NOMO-1 (cell line): ENCODE results near the gene SHISA8.
"Not testable (repeated sequence)": the region's sequence is repeated elsewhere in the genome, so short reads cannot be mapped to it uniquely, and the experiment has no call there.

ENCODE experiments used
- DNase-seq, 2 experiments: peaks; one replicate each; lab custom pipeline; 2025; ENCODE audit not compliant: unreplicated experiment in 2 of 2; lab: John Stamatoyannopoulos, UW

Gene SHISA8

DNA sequence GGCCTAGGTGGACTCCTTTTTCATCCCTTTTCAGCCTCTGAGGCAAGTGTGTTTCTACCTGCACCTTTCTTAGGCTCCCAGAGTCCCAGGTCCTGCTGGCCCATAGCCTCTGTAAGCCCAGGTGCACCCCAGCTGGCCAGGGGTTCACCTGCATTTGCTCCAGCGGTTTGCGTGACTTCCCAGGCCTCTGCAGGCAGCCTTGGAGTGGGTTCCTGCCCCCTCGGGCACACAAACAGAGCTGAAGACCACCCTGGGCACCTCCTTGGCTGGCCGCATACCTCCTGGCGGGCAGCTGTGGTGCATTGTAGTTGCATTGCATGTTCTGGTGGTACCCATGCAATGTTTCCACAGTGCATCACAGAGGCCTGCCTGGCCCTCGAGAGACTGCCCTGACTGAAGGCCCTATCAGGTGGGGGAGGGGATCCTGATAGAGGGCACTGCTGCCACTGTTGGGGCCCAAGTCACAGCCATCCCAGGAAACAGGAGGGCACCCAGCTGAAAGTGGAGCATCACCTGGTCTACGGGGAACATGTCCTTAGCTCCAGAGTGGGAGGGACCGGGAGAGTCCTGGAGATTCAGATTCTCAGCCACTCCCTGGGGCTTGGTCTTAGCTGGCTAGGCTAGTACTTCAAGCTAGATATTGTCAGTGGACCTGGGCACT lies 14.1 kb downstream of the SHISA8 start:
- no peak for DNase-seq

DNA sequence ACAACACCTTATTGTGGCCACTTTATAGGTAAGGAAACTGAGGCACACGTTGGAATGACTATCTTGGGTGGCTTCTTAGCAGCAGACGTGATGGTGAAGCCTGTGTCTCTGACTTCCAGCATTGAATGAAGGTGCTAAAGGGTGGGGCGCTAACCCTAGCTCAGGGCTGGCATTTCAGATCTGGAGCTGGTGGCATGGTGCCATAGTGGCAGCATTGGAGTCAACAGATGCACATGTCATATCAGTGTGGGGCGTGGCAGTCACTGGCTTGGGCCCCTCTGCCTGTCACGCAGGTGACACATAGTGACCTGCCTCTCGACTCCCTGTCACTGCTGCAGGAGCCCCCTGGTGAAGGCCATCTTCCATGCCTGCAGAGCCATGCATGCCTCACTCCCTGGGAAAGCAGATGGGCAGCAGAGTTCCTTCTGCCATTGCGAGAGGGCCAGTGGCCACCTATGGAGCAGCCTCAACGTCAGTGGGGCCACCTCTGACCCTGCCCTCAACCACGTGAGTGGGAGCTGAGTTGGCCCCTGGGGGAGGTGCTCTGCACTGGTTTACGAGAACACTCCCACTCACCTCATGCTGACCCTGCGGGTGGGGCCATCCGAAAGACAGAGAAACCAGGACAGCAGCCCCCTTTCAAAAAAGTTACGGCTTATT lies 14.8 kb downstream of the SHISA8 start:
- no peak for DNase-seq

DNA sequence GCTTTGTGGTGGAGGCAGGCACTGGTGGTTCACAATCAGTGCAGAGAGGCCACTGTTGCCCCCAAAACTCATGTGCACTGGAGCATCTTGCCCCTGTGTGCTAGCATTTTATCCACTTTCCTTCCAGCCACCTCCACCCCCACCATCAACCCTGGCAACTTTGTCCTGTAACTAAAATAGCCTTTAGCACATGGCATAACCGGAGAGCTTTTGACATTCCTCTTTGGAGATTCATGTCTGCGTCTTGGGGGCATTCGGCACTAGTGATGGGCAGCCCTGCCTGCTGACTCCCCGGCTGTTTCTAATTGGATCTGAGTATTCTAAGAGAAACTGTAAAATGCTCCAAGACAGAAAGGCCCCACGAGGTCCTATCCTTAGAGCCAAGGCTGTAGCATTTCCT lies 15.8 kb downstream of the SHISA8 start:
- DNase-seq: no peak

DNA sequence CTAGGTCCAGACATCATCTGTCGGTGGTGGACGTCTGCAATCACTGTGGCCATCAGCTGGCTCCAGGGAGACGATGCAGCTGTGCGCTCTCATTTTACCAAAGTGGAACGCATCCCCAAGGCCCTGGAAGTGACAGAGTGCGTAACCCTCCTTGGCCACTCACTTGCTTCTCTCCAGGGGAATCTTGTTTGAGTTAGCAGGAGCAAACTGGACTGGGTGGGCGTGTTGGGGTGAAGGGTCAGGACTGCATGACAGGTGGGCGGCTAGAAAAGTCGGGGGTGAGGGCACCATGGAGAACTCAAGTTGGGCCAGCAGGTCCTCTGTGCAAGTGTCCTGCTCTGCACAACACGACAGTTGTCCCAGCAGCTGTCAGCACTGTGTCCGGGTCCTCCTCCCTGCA lies 16.2 kb downstream of the SHISA8 start:
- DNase-seq: no peak

DNA sequence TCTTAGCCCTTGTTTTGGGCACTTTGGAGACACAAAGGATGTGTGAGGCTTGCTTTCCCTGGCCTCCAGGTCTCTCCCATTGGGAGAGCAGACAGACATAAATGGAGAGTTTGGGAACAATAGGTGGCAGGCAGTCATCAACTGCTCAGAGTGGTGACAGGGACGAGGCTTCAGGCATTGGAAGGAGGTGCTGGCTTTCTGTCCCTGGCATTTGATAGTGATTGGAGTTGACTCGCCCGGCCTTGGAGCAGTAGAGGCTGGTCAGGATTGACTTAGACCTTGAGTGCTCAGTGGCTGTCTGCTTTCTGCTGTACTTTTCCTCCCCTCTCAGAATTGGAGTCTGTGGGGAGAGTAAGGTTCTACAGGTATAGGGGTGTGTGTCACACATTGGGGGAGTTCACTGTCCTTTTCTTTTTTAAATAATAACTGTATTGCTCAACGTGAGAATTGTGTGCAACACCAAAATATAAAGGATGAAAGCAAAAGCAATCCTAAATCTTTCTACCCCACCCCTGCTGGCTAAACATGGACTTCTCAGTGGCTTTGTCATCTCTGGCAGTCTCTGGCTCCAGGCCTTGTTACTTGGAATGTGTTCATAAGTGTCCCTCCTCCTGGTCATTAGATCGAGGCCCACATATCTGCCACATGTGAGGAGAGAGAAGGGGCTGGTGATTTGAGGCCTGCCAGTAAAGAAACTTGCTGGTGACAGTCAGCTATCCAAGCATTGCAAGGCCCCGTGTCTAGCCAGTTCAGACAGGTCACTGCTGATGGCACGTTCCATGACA lies 21.1 kb downstream of the SHISA8 start:
- no peak for DNase-seq

DNA sequence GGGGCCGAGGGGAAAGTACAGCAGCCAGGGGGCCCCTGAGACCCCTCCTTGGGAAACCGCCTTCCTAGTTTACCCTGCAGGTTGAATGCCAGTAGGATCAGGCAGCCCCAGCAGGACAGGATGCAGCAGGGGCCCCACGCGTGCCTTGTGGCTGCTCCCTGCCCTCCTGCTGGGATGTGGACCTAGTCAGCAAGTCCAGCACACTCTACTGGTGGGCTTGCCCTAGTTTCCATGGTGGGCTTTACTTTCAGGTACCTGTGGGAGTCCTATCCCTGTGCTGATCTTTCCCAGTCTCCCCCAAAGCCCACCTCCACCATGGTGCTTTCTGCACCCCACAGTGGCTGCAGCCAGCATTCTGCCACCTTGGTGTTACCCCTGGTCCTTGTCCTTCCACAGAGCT lies 22.2 kb downstream of the SHISA8 start:
- no peak for DNase-seq

DNA sequence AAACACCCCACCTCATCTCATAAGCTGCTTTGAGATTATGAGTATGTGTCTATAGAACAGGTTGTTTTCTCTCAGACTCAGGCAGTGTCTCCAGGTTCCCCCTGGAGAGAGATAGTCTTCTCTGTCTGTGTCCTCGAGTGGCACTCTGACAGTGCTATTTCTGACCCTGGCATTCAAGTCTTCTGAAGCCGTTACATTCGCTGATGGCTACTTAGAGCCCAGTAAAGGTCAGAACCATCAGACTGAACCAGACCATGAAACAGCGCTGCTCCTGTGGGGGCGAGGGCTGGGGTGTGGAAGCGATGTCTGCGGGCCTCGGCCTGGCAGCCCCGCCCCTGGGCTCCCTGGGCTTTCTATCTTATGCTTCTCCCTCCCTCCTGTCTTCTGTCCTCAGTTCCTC lies 23.5 kb downstream of the SHISA8 start:
- no peak for DNase-seq

DNA sequence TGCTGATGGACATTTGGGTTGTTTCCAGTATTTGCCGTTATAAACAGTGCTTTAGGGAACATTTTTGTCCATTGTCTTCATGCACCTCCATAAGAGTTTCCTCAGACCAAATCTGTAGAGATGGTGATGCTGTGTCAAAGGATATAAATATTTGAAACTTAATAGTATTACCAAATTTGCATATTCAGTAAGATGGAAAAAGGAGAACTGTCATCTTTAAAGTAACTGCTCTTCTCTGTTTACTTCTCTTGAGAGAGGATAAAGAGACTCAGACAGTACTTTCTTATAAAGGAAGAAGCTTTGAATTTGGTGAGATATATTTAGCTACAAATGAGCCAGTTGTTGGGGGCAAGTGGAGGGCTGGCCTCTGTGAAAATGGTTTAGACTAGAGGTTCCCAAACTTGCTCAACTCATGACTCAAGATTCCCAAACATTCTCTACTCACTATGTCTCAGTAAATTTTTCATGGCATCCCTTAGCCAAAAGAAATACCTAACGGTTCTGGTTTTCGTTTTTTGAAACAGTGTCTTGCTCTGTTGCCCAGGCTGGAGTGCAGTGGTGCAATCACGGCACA lies 26.2 kb downstream of the SHISA8 start:
- no peak for DNase-seq

DNA sequence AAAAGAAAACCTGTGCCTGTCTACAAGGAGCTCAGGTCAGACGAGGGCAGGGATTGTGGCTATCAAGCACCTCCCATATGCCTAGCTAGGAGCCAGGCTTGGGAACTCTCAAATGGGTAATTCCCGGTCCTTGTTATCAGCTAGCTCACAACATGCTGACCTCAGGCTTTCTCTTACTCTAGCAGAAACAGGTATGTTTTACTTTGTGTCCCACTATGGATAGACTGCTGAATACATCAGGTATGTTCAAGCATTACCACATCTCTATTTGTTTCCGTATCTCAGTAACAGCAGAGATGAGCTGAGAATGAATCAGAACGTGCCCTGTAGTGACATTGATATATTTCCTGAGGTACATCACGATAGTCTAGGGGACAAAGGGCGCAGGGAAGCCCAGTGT lies 29.4 kb downstream of the SHISA8 start:
- no peak for DNase-seq

DNA sequence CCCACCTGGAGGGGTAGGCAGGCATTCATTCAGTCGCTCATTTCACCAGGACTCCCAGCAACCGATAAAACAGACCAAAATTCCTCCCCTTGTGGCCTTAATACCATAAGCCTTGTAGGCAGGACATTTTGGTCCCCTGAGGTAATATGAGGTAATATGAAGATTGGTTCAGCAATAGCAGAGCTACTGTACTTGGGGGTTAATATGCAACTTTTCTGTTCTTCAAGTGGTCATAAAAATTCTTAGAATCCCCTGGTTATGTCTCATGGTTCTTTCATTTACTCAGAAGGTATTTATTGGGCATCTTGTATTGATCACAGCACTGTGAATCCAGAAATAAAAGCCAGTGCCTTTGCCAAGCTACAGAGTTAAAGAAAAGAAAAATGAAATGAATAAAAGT lies 29.8 kb downstream of the SHISA8 start:
- no peak for DNase-seq

DNA sequence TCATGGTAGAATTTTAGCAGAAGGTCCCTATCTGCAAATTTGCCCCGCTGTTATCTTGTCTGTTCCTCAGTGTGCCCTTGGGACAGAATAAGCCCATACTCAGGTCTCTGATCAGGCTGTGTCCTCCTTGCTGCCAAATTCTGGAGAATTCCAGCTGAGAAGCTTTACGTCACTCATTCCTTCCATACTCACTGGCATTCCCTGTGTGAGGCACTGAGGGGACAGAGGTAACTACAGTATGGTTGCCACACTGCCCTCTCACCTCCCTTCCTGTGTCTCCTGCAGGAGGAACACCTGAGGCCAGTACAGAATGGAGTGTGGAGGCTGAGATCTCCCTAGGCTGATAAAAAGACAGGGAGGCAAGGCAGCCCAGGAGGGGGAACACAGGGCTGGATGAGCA lies 31.5 kb downstream of the SHISA8 start:
- DNase-seq: no peak

DNA sequence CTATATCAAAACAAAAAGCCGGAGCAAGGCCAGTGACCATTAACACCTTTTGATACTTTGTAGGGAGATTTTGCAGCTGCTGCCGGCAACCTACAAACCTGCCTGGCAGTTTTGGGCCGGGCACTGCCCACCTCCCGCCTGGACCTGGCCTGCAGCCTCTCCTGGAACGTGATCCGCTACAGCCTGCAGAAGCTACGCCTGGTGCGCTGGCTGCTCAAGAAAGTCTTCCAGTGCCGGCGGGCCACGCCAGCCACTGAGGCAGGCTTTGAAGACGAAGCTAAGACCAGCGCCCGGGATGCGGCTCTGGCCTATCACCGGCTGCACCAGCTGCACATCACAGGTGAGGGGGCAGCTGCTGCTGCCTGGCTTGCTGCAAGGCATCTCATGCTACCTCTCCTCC lies 34.2 kb downstream of the SHISA8 start:
- no peak for DNase-seq

DNA sequence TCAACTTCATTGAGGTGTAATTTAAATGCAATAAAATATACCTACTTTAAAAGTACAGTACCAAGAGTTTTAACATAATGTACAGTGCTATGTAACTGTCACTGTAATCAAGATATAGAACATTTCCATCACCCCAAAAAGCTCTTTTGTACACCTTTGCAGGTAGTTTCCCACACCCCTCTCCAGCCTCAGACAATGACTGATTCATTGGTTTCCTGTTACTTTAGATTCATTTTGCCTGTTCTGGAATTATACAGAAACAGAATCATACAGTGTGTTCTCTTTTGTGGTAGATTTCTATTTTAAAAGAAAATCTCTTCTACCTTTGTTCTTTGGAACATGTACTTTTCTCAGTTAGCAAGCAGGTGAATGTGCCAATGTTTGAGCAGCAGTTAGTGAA lies 38.2 kb downstream of the SHISA8 start:
- no peak for DNase-seq

DNA sequence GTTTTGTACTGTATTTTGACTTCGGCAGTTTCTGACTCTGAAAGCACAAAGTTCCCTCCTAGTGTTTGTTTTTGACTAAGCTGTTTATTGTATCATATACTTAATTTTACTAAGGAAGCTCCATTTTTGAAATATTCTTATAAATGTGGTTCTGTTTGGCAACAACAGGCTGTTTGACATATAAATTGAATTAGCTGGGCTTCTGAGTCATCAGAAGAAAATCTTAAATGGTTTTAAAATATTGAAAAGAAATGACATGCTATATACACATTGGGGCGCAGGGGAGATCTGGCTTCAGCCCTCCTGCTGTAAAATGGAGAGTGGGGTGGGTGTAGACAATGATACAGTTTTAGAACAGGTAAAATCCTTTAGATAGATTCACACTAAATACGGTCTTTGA lies 38.6 kb downstream of the SHISA8 start:
- no peak for DNase-seq

DNA sequence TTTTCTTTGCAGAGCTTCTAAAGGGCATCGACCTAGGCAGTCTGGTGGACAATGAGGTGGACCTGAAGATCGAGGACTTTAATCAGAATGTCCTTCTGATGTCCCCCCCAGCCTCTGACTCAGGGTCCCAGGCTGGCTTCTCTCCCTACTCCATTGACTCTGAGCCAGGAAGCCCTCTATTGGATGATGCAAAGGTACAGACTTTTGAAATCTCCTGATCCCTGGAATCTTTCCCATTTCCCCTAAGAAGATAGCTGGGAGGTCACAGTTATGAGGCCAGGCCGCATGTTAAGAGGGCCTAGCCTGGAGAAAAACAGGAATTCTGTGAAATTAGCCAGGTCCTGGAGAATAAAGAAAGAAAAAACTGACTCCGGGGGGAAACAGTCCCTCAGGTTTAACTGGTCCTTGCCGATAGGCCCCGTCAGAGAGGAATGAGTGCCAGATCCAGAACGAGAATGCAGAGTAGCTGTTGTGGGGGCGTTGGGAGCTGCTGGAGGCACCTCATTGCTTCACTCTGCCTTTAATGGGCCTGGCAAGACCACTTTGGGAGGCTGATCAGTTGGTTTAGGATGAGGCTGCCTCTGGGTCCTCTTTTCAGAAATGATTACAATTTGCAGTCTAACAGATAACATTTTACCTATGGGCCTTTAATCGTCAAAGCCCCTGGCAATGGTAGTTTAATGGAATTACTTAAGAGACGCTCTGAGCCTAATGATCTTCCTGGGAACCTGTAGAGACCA lies 39.2 kb downstream of the SHISA8 start:
- no peak for DNase-seq

DNA sequence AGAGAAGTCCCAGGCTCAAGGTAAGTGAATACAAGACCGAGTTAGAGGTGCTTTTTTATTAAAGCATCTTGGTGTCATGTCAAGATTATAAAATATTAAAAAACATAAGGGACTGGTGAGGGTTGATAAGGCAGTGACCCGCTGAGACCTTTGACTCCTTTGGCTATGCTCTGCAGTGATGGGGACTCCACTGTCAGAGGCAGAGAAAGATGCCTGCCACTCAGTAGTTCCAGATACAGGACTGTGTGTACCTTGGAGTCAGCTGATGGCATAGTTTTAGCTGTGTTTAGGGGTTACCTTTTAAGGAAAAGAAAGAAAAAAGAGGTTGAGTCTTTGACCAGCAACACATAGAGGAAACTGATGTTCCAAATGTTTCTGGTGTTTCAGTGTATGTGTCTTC lies 40.8 kb downstream of the SHISA8 start:
- no peak for DNase-seq

DNA sequence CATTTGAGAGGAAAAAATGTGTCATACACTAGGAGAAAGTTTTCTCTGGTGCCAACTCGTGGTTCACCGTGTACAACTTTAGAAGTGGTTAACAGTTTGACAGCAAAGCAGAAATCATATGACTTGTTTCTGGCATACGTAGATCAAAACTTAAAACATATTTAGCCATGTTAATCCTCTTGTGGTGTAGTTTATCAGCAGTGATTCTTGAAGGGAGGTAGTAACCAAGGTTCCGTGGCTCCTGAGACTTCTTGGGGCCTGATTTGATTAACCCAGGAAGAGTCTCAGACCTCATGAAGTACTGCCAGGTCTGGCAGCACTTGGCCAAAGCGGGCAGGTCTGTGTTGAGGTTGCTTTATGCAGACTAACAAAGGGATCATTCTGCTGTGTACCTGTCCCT lies 41.5 kb downstream of the SHISA8 start:
- DNase-seq: no peak

DNA sequence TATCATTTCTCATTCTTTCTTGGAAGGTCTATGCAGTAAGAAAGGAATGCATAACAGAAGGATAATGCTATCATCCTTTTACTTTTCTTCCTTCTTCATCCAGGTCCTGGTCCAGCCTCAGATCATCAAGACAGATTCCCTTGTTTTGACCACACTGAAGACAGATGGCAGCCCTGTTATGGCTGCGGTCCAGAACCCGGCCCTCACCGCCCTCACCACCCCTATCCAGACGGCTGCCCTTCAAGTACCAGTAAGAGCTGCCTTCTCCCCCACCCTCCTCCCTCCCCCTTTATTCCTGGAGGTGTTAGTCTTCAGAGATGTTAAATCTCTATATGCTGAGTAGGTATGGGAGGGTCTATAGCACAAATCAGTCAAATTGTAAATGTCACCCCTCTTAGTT lies 44.1 kb downstream of the SHISA8 start:
- DNase-seq: no peak

DNA sequence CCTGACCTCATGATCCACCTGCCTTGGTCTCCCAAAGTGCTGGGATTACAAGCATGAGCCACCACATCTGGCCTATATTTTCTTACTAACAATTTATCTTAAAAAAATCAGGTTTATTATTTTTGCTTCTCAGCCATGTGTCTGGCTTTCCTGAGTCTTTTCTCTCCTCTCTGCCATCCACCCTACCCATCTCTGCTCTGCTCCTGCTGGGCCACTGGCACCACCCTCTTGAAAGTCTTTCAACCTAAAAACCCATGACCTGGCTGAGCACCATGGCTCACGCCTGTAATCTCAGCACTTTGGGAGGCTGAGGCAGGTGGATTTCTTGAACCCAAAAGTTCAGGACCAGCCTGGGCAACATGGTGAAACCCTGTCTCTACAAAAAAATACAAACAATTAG lies 44.8 kb downstream of the SHISA8 start:
- not testable (repeated sequence) for DNase-seq

DNA sequence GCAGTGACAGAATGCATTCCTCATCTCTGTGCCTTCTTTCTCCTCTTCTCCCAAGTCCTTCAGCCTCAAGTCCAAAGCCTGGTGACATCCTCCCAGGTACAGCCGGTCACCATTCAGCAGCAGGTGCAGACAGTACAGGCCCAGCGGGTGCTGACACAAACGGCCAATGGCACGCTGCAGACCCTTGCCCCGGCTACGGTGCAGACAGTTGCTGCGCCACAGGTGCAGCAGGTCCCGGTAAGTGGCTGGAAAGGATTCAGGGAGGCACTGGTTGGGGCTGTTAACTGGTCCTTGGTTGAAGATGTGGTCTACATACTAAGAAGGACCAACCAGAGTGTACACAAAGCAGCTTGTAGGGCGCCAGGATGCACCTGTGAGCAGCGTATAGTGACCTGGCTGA lies 46.3 kb downstream of the SHISA8 start:
- no peak for DNase-seq

DNA sequence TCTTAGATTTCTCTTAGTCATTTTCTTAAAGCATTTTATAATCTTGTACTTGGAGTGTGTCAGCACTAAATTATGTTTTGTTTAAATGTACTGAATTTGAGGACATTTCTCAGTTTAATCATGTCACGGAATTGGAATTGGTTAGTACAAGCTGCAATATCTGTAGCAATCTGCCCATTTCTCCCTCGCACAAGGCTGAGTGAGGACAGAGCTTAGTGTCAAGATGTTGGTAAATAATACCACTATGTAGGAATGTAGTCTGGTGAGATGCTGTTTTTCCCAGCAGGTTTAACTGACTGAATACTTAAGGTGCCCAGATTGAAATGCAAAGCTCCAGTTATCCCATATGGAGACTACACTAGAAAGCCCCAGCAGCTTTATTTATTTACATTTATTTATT lies 51.4 kb downstream of the SHISA8 start:
- no peak for DNase-seq
